GM12878 (cell line): ENCODE data around the gene WNK1. TPM values are rescaled to one million over a fixed set of nuclear protein-coding genes. Genes with fewer than 3 reads are reported as not detected.

Experiments used
- CREM ChIP-seq: IDR thresholded peaks from 2 replicates; pipeline ENCODE4 v1.6.1; 2014; ENCODE audit warnings: antibody characterized with exemption, low read depth
- EED ChIP-seq: sonication (generic); IDR thresholded peaks from 2 replicates; pipeline ENCODE4 v1.6.1; 2016; ENCODE audit warnings: antibody characterized with exemption, low read depth
- EGR1 ChIP-seq, 2 experiments: IDR thresholded peaks; 1 replicate in 1 of 2; 2 replicates in 1 of 2; pipeline ENCODE4 v1.6.1; 2011 to 2012; ENCODE audit warnings: low read depth in 2 of 2, low read length in 2 of 2, borderline replicate concordance in 1 of 2, mild to moderate bottlenecking in 1 of 2, moderate library complexity in 1 of 2
- ESRRA ChIP-seq: IDR thresholded peaks from 2 replicates; pipeline ENCODE4 v1.6.1; 2012; ENCODE audit warnings: mild to moderate bottlenecking, low read length, improper control_type of control experiment
- EZH2 ChIP-seq: IDR thresholded peaks from 2 replicates; pipeline ENCODE4 v1.6.1; 2012; ENCODE audit warnings: low read depth, mild to moderate bottlenecking, control low read depth, inconsistent platforms, low read length, borderline replicate concordance; ENCODE audit not compliant: control insufficient read depth
- HCFC1 ChIP-seq: fragments of 150-350 bp; IDR thresholded peaks from 2 replicates; pipeline ENCODE4 v1.6.1; 2014; ENCODE audit warnings: low read length
- KDM1A ChIP-seq: fragments of 200-600 bp; sonication (generic); IDR thresholded peaks from 2 replicates; pipeline ENCODE4 v1.6.1; 2016; ENCODE audit warnings: borderline replicate concordance
- MEF2A ChIP-seq: IDR thresholded peaks from 2 replicates; pipeline ENCODE4 v1.6.1; 2011; ENCODE audit warnings: low read depth, mild to moderate bottlenecking, low read length, moderate library complexity; ENCODE audit not compliant: insufficient read depth
- MTA3 ChIP-seq: IDR thresholded peaks from 2 replicates; pipeline ENCODE4 v1.6.1; 2012; ENCODE audit warnings: low read length, inconsistent platforms, borderline replicate concordance
- POLR2A ChIP-seq: IDR thresholded peaks from 2 replicates; pipeline ENCODE4 v1.6.1; 2011; ENCODE audit warnings: low read depth, mild to moderate bottlenecking, low read length
- REST ChIP-seq: IDR thresholded peaks from 2 replicates; pipeline ENCODE4 v1.6.1; 2012; ENCODE audit warnings: mild to moderate bottlenecking, low read depth, low read length
- STAT1 ChIP-seq: fragments of 450-650 bp; conservative IDR thresholded peaks from 2 replicates; pipeline ENCODE4 v1.6.1; 2014; ENCODE audit warnings: antibody characterized with exemption, mild to moderate bottlenecking
- TARDBP ChIP-seq: IDR thresholded peaks from 2 replicates; pipeline ENCODE4 v1.6.1; 2016; ENCODE audit warnings: borderline replicate concordance
- TCF12 ChIP-seq: IDR thresholded peaks from 2 replicates; pipeline ENCODE4 v1.6.1; 2011; ENCODE audit warnings: low read depth, mild to moderate bottlenecking, low read length
- ZBTB4 ChIP-seq: fragments of 450-650 bp; formaldehyde crosslinking; IDR thresholded peaks from 2 replicates; pipeline ENCODE4 v1.4.0; 2022; ENCODE audit warnings: mild to moderate bottlenecking, moderate library complexity
- ZNF384 ChIP-seq: IDR thresholded peaks from 2 replicates; pipeline ENCODE4 v1.6.1; 2012; ENCODE audit warnings: low read depth, mild to moderate bottlenecking, low read length, improper control_type of control experiment, borderline replicate concordance
- ZNF687 ChIP-seq: fragments of 450-650 bp; IDR thresholded peaks from 2 replicates; pipeline ENCODE4 v1.6.1; 2017; ENCODE audit warnings: mild to moderate bottlenecking, moderate library complexity
- ZZZ3 ChIP-seq: IDR thresholded peaks from 2 replicates; pipeline ENCODE4 v1.6.1; 2011; ENCODE audit warnings: low read depth; ENCODE audit not compliant: control insufficient read depth, insufficient read length
- polyA plus RNA-seq, 11 experiments: library from polyadenylated mRNA; depleted of rRNA in 4 of 11; unstranded in 6 of 11; stranded (reverse) in 5 of 11; fragments of >200 nt; fragmentation: Nextera tagmentation in 4 of 11; fragmentation: Illumina TruSeq in 1 of 11; extraction: Ambion mirVana in 4 of 11; extraction: Trizol in 1 of 11; gene quantifications; 1 replicate in 1 of 11; 2 replicates in 10 of 11; pipeline versions ENCODE4 v1.2.1 to v1.2.3, GENCODE V29; 2011 to 2016; ENCODE audit warnings: inconsistent platforms in 2 of 11, missing spikeins in 2 of 11, low read depth in 1 of 11
- total RNA-seq, 4 experiments: library from RNA; depleted of rRNA in 3 of 4; stranded (reverse); fragments of >200 nt in 3 of 4; fragmentation: Illumina TruSeq in 1 of 4; extraction: Trizol in 1 of 4; gene quantifications; 2 replicates each; pipeline versions ENCODE4 v1.2.1 to v1.2.3, GENCODE V29; 2013 to 2021
- TF ChIP-seq, protein P1 (sequence below): IDR thresholded peaks from 2 replicates; pipeline ENCODE4 v1.6.1; 2011; ENCODE audit warnings: low read depth, mild to moderate bottlenecking, low read length, moderate library complexity, borderline replicate concordance; ENCODE audit errors: extremely low read depth

The WNK1 gene
- total and polyA plus RNA-seq, 10 of the 15 experiments (the other 5 are each of a cell fraction or from before 2014, with no cell fraction given) = 9.6 to 151 (median 86.6) TPM

- TF ChIP-seq REST = no peak
- TF ChIP-seq CREM = peak; percentile 95
- TF ChIP-seq ZNF384 = peak; percentile 16; the same call in 1 of the 2 replicates
- TF ChIP-seq ESRRA = 0 out of 2 replicates have a peak, but pooled peaks have one; percentile 27
- 0 out of 3 replicates have a peak, but pooled peaks of 1 of the 2 experiments have one; percentile 10 for TF ChIP-seq EGR1 (IDR thresholded peaks at IDR 0.05; ENCODE audit: borderline replicate concordance in 1 of 2, low read depth in 2 of 2, low read length in 2 of 2)
- no peak for TF ChIP-seq ZBTB4 (CRISPR knock-in tag)
- TF ChIP-seq, protein P1, sequence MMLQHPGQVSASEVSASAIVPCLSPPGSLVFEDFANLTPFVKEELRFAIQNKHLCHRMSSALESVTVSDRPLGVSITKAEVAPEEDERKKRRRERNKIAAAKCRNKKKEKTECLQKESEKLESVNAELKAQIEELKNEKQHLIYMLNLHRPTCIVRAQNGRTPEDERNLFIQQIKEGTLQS = peak; percentile 63; the same call in 1 of the 2 replicates
- TF ChIP-seq ZZZ3 = no peak
- TF ChIP-seq ZNF687 = peak; percentile 27; the same call in 1 of the 2 replicates
- no peak for TF ChIP-seq KDM1A
- peak; percentile 80 for TF ChIP-seq POLR2A
- peak; percentile 24; the same call in 1 of the 2 replicates for TF ChIP-seq TCF12
- TF ChIP-seq HCFC1 = peak; percentile 98
- TF ChIP-seq MEF2A = 0 out of 2 replicates have a peak, but pooled peaks have one; percentile 8
- TF ChIP-seq MTA3 = 0 out of 2 replicates have a peak, but pooled peaks have one; percentile 9
- no peak for TF ChIP-seq EZH2
- TF ChIP-seq TARDBP = peak; percentile 89
- TF ChIP-seq EED = no peak
- TF ChIP-seq STAT1 = peak; percentile 52; the same call in 1 of the 2 replicates
These were observed at the start of gene WNK1 (continued) for GRCh38 chr12:751999-752694.
